ENCODE data around the gene FAM163B.

FAM163B gene

DNA sequence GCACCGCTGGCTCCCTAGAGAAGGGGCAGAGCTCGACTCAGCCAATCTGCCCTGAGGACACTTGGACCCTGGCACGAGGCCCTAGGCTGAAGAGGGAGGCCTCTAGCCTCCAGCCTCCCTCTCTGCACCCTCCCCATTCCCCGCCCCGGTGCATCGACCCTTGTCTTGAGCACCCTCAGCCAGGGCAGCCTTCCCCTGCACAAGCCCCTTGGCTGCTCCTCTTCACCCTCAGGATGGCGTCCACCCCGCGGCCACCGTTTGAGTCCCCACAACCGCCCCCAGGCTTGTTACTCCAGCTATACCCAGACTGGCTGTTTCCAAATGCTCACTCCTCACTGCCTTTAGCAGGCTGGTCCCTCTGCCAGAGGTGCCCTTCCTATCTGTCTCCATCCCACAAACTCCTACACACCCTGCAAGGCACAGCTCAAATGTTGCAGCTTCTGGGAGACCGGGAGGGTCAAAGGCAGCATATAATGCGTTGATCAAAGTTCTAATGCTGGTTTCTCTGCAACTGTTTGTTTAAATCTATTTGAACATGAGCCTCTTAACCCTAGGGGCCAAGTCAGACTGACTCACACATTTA lies 6.5 kb upstream of the FAM163B start:
- DNase-seq (ENCODE audit: low read depth in 2 of 2), result no peak

DNA sequence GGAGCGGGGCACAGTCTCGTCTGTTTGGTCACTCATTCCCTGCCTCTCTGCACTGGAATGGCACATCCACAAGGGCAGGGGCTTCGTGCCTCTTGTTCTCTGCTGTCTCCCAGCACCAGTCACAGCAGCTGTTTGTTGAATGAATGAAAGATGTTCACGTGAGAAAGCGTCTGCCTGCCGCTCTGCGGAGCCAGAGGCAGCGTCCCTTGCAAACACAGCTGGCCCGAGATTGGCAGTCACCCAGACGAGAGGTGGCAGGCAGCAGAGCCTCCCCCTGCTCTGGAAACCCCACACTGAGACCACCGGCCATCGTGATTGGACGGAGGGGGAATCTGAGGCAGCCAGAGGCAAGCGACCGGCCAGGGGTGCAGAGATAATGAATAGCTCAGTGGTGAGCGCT lies 6.0 kb upstream of the FAM163B start:
- DNase-seq (ENCODE audit: low read depth in 2 of 2), result no peak

DNA sequence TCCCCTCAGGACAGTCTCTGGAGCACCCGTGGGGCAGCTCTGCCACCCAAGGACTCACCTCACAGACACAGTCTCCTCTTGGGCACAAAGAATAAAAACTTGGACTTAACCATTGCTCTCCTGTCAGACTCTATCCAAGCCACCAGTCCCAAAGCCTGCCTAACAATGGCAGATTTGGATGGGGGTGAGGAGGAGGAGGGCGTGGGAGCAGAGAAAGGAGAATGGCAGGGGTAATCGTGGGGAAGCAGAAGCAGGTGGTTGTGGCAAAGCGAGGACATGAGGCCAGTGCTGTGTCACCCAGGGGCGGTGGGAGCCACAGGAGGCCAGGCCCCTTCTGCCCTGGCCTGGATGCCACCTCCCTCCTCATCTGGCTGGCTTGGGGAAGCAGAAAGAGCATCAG lies 5.5 kb upstream of the FAM163B start:
- DNase-seq (ENCODE audit: low read depth in 2 of 2), result no peak

DNA sequence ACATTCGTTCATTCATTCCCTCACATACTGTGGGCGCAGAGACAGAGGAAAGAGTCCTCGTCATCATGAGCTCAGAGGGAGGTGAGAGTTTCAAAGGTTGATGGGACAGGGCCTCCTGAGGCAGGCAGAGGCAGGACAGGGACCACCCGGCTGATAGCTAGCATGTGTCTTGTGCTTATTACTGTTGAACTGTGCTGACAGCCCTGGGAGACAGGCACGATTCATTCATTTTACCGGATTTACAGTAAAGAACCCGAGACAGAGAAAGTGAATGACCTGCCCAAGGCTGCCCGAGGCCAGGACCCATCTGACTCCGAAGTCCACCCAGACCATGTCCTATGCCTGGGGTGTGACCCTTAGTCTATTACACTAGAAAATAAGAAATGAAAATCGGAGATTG lies 4.9 kb upstream of the FAM163B start:
- no peak for DNase-seq (ENCODE audit: low read depth in 2 of 2)

DNA sequence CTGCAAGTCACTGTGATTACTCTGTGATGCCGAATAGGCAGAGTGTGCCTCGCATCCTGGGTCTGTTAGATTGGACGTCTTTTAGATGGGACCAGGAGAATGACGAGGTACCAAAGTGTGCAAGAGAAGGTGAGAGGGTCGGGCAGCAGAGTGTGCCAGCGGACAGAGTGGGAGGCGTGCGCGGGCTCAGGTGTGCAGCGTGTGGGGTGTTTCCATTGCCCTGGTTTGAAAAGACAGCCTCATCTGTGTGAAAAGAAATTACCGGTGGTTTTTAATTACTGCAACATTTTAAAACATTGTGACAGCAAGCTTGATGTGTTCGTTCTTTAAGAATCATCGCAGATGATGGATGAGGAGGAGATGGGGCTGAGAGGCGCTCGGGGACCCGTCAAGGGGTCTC lies 4.2 kb upstream of the FAM163B start:
- no peak for DNase-seq (ENCODE audit: low read depth in 2 of 2)

DNA sequence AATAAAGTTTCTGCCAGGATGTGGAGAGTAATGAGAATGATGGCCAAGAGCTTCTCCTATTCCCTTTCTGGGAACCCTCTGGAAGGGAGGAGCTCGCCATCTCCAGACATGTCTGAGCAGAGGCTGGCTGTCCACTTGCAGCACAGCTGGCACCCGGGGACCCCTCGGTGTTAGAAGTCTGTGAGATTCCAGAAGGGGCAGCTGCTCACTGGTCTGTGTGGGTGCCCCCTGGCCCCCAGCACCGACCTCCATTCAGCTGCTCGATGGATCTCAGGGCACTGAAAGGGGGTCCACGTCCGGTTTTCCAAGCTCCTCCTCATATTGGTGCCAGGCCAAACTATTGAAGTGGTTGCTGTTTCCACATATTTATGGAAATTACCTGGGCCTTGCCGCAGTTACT lies 3.6 kb upstream of the FAM163B start:
- no peak for DNase-seq (ENCODE audit: low read depth in 2 of 2)

DNA sequence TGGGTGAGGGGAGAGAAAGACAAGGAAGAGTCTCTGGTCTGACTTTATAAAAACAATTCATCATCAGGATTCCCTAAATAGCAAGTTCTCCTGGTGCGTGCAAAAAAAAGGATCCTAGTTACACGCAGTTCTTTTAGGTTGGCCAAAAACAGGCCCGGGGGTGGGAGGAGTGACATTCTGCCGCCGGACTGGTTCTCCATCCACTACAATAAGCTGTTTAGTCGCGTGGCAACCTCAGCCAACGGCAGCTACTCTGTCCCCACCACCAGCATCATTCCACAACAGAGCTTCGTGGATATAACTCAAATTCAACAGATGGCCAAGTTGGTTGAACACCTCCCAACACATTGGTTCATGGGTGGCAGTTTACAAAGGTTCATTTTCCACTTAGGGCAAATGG lies 2.9 kb upstream of the FAM163B start:
- DNase-seq (ENCODE audit: low read depth in 2 of 2), result no peak

DNA sequence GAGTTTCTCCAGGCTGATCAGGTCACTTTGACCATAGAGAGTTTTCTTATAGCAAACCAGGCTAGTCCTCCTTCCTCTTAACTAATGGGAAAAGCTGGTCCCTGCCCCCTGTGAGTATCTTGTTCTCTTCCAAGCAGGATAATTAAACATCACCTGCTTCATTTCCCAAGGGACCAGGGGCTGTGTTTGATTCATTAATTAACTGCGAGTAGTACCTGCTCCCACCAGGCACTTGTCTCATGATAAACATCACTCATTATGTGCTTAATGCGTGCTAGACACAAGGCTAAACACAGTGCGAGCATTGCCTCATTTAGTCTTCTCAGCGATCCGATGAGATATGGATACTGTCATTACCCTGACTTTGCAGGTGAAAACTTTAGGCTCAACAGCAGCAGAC lies 1.7 kb upstream of the FAM163B start:
- no peak for DNase-seq (ENCODE audit: low read depth in 2 of 2)

DNA sequence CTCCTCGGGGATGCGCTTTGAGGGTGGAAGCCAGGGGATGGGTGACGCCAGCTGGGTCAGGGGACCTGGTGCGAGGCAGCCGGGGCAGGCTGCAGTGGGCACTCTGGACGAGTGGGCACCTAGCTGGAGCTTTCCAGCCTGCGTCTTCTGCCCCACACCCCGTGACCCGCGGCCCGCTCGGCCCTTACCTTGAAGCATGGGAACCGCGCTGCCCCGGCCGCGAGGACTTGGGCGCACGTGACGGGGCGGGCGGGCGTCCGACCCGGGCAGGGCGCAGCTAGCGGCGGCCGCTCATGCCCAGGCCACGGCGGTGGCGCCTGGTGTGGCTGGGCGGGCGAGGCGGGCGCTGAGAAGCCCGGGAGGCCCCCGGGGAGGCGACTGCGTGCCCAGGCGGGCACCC lies 300 bp downstream of the FAM163B start:
- DNase-seq (ENCODE audit: low read depth in 2 of 2), result no peak

DNA sequence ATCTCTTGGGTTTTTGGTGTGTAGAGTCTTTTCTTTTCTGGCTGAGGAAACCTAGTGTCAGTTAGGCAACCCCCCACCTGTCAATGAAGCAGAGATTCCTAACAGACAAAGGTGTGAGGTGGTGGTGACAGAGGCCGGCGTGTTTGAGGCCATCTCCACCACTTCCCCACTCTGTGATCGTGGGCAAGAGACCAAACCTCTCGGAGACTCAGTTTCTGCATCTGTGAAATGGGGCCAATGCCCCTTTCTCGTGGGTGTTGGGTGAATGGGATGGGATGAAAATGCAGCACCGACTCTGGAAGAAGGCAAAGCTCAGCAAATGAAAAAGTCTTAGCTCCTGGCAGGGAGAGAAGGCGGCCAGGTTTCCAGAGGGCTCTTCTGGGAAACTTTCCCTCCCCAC lies 807 bp downstream of the FAM163B start:
- no peak for DNase-seq (ENCODE audit: low read depth in 2 of 2)

DNA sequence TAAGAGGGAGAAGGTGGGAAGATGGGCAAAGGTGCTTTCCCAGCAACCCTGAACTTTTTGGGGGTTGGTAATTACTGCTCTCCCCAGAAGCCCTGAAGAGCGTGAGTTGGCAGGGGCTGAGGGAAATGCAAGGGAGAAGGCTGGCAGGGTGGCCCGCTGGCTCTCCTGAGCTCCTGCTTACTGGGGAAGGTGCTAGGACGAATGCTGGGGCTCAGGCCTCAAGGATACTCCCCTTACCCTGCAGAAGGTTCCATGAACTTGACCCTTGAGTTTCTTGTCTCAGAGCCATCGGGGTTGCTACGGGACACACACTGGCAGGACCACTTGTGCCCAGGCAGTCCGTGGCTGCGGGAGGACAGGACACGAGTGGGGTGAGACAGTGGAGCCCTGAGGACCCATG lies 1.2 kb downstream of the FAM163B start:
- DNase-seq (ENCODE audit: low read depth in 2 of 2), result no peak

DNA sequence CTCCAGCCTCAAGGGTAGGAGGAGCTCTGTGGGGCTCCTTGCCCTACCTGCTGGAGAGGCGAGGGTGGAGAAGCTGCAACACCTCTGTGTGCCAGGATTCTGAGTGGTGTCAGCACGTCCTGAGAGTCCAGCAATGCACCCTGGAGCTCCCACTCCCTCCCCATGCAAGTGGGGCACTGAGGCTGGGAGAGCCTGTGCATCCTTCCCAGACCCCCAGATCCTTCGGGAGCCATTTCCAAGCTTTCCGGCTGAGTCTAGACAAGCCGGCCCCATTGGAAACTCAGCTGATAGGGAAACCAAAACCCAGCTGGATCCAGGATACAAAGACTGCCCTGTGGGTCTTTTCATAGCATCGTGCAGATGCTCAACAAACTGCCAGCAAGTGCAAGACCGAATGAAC lies 1.8 kb downstream of the FAM163B start:
- DNase-seq (ENCODE audit: low read depth in 2 of 2), result no peak

DNA sequence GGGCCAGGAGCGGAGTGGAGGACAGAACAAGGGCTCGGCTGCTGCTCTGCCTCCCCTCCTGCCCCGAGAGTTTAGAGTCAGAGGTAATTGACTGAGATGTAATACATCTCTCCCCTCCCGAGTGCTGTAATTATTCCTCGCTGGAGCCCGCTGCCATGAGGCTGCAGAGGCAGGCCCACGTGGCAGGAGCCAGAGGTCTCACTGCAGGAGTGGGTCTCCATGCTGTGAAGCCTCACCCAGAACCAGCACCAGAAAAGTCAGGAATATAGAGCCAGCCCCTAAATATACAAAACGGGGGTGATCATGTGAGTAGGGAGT lies 2.5 kb downstream of the FAM163B start:
- no peak for DNase-seq (ENCODE audit: low read depth in 2 of 2)

DNA sequence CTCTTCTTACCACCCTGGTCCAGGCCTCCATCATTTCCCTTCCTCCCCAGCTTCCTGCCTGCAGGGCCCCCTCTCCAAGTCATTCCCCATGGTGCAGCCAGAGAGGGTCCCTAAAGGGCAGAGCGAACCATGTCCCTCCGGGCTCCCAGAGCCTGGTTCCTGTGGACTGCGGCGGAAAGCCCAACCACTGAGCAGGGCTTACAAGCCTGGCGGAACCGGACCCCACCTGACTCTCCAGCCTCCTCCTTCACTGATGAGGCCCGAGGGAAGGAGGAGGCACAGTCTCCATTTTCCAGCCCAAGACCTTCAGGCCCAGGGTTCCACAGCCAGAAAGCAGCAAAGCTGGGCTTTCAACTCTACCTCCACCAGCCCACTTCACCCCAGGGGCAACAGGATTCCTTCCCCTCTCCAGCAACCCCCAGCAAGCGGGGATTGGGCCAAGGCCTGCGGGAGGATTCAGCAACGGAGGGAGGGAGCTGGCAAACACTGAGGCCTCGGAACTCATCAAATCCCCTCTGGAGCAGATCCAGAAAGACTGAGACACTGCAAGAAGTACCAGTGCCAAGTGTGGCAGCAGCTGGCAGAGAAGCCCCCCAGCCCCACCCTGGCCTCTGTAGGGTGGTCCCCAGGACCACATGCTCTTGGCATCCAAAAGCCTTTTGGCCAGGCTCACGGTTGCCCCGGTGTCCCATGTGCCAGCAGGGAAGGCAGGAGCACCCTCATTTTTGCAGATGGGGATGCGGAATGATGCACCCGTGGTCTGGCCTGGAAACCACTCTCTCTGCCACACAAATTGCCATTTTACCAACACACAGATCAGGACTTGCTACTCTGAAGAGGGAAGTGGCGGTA lies 3.1 kb downstream of the FAM163B start:
- DNase-seq (ENCODE audit: low read depth in 2 of 2), result no peak

DNA sequence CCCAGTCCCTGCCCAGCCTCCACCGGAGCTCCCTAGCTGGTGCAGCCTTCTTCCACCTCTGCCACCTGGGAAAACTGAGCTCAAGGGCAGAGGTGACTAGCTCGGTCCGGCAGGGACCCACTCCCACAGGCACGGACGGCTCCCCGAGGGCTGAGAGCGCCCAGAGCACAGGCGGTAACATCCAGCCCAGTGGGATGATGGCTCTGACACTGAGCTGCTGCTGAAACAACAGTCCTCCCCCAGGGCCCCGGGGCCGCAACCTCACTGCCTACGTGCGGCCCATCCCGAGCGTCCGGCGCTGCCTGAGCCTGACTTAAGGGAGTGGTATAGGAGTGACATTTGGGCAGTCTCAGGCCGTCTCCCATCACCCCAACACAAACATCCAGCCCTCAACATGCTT lies 3.7 kb downstream of the FAM163B start:
- DNase-seq (ENCODE audit: low read depth in 2 of 2), result no peak

DNA sequence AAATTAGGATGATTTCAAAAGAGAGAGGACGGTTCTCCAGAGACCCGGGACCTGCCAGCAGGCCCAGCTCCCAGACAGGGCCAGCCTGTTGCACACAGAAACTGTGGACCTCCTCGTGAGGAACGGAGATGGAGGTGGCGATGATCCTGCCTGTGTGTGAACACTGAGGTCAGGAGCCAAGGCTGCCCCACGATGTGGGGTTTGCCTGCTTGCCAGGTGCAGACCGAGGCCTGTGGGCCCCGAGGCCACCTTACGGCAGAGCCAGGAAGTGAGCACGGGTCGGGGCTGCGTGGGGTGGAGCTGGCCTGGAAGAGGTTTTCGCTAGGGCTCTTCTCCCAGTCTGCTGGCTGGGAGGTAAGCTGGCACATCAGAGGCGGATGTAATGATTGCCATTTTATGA lies 4.3 kb downstream of the FAM163B start:
- no peak for DNase-seq (ENCODE audit: low read depth in 2 of 2)

DNA sequence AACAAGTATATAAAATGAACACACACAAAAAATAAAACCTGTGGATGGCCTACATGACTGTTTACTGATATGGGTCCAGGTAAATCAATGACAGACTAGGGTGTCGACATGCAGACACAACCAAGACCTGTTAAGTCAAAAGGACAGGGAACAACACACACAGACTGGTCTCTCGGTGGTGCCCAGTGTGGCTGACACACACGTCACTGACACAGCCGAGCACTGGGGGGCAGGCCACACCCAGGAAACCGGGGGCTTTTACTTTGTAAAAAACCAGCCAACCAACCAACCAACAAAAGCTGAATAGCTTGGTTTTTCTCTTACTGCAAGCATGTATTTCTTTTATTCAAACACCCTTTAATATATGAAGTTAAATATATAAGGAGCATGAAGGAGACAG lies 5.0 kb downstream of the FAM163B start:
- DNase-seq (ENCODE audit: low read depth in 2 of 2), result peak in 1 of 2 donors; percentile 22

DNA sequence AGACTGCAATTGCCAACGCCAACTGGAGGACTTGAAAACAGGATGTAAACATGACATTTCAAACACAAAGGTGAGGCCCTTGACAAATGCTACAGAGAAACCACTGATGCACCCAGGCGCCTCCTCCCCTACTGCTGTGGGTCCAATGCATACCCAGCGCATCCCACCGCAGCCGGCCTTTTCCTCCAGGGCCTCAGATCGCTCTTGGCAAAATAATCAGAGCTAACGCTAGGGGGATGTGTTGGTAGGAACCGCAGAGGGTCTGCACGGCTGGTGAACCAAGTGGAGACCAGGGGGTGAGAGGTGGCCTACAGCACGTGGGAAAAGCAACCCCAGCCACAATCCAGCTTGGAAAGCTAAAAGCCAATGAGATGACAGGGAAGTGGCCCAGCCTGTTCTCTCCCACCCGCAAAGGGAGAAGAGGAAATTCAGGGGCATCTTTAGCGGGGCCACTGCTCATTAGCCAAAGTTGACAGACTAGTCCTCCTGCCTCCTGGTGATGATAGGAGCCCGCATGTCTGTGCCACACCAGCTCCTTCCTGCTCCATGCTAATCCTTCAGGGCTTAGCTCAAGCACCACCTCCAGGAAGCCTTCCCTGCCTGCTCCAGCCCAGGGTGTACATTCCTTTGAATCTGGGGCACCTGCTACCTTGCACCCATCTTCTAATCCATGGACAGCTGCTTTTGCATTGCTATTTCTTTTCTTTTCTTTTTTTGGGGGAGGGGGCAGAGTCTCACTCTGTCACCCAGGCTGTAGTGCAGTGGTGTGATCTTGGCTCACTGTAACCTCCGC lies 5.9 kb downstream of the FAM163B start:
- no peak for DNase-seq (ENCODE audit: low read depth in 2 of 2)

DNA sequence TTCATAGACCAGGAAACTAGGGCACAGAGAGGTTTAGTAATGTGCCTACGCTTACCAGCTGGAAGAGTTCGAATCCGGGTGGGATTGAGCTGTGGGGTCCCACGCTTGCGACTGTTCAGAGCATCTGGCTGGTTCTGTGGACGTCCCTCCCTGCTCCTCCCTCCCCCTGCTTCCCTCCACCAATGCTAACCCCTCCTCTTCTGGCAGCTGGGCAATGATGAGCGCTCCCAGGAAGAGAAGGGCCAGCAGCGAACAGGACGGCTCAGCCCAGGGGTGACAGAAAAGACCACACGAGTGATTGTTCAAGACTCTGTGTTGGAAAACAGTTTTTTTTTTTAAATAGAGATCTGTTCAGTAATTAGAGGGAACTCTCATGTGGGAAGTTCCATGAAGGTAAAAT lies 6.9 kb downstream of the FAM163B start:
- no peak for DNase-seq (ENCODE audit: low read depth in 2 of 2)

DNA sequence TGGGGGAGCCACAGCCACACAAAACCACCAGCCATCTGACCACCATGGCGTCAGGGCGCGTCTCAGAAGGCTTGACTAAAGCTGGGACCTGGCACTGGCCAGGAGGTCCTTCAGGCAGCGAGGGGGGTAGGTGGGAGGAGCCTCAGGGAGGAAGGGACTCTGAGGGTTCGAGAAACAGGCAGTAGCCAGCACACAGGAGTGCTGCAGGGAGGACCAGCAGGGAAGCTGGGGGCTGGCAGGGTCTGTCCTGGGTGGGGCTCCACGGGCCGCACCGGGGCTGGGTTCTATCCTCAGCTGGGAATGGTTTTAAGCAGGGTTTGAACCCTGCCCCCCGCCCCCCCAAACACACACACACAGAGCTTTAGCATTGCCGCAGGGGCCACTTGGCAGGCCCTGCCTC lies 7.4 kb downstream of the FAM163B start:
- DNase-seq (ENCODE audit: low read depth in 2 of 2), result no peak

DNA sequence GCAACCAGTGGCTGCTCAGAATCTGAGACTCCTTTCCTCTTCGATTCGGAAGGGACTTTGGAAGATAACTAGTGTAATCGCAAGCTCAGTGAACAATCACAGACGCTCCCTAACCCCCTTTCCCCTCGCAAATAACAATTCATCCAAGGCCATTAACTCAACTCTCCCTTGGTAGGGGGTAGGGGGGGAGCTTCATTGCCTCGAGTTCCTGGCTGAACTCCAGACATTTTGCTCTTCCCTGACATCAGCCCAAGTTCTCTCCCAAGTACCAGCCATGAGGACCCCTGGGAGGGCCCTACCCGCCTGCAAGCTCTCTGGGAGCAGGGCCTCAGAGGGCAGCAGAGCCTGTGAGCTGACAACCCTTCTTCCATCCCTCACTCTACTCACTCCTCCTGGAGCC lies 8.4 kb downstream of the FAM163B start:
- DNase-seq (ENCODE audit: low read depth in 2 of 2), result no peak

DNA sequence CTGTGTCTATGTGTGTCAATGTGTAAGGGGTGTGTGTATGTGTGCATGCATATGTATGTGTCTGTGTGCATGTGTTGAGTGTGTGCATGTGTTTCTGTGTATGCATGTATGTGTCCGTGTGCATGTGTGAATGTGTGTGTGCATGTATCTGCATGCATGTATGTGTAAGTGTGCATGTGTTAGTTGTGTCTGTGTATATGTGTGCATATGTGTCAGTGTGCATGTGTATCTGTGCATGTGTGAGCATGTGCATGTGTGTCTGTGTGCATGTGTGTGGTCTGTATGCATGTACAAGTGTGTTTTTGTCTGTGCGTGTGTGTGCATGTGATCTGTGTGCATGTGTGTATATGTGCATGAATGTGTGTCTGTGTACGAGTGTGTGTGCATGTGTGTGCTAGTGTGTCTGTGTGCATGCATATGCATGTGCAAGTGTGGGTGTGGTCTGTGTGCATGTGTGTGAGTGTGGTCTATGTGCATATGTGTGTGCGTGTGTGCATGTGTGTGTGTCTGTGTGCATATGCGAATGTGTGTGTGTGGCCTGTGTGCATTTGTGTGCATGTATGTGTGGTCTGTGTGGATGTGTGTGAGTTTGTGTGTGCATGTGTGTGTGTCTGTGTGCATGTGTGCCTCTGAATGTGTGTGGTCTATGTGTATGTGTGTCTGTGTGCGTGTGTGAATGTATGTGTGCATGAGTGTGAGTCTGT lies 9.6 kb downstream of the FAM163B start:
- DNase-seq (ENCODE audit: low read depth in 2 of 2), result no peak

DNA sequence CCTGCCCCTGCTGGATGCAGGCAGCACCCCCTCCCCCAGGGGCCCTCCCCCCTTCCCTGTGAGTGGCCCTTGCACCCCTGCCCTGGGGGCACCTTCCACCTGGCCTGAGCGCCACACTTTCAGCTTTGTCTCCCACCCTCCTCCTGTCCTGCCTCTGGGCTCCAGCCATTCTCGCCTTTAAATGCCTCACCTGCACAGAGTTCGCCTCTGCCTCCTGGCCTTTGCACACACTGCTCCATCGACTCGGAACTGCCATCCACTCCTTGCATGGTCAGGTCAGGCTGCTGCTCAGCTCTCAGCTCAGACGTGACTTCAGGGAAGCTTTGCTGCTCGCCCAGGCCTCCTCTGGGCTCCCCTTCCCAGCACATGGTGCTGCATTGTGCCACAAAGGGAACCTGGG lies 10.2 kb downstream of the FAM163B start:
- no peak for DNase-seq (ENCODE audit: low read depth in 2 of 2)
